ENCODE measurements around the gene HDAC9. TPM values are rescaled to one million over a fixed set of nuclear protein-coding genes. Genes with fewer than 3 reads are reported as not detected.
A peak's percentile ranks its signal among the peaks of the same experiment; 100 is the strongest.
"Not testable (repeated sequence)": the region's sequence is repeated elsewhere in the genome, so short reads cannot be mapped to it uniquely, and the experiment has no call there.

The HDAC9 gene
- total and polyA plus RNA-seq, 7 experiments from 2014 or later = 0.08 to 32.1 (median 0.30) TPM

DNA sequence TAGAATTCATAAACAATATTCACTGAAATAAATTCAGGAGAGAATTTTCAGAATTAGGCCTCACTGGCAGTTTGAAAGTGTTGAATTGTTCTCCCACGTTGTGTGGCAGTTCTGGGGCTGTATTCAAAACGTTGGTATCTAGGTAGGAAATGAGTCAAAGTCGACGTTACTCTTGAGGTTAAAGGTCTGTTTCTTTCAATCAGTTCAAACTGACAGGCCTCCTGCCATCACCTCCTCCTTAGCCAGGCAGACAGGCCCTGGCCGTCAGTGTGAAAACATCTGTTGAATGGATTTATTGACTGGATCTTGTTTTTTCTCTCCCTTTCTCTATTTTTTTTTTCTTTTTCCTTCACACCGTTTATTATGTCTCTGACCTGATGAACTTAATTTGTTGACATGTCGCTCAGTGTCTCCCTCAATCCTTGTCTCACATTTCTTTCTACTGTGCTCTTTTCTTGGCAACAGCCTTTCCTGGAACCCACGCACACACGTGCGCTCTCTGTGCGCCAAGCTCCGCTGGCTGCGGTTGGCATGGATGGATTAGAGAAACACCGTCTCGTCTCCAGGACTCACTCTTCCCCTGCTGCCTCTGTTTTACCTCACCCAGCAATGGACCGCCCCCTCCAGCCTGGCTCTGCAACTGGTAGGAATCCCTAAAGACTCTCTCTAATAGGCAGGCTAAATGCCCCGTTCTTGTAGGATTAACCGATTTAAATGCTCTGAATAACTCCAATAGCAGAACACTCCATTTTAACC is 231.7 kb downstream of the HDAC9 start:
- H3K4me3 ChIP-seq (ENCODE audit: low read length) = no peak overlapping the region
- no peaks in the 10 kb centered on the region for H3K36me3 Mint-ChIP-seq
- intact Hi-C loops (cut with micrococcal nuclease) = no loop called here
- no peaks in the 10 kb centered on the region for H3K36me3 ChIP-seq (ENCODE audit: control insufficient read depth in 2 of 3, insufficient read depth in 3 of 3, low read length in 3 of 3)
- ATAC-seq = no peak
- no peaks in the 10 kb centered on the region for H3K27me3 Mint-ChIP-seq
- no peaks in the 10 kb centered on the region for H3K4me1 Mint-ChIP-seq
- ChIA-PET CTCF (interaction anchor here (0.6 to 0.7 kb wide), 2 partner anchors 327 to 687 kb away, joined by 3 to 5 read pairs; no protein-coding TSS in a partner anchor), POLR2A (no interaction called here)
- H3K27ac ChIP-seq (ENCODE audit: low read depth, low read length) = no peak overlapping the region
- peaks cover 0 to 4% (median 1%) of the 10 kb centered on the region in 11 donors for H3K9me3 Mint-ChIP-seq
- DNase-seq = no peak
- no peak overlapping the region for H3K27ac Mint-ChIP-seq
- no peaks in the 10 kb centered on the region for H3K4me1 ChIP-seq (ENCODE audit: control insufficient read depth in 2 of 2, insufficient read depth in 2 of 2, low read length in 2 of 2)
- no peak overlapping the region for H3K4me3 Mint-ChIP-seq
- no peaks in the 10 kb centered on the region for H3K27me3 ChIP-seq (ENCODE audit: control insufficient read depth in 2 of 2, insufficient read depth in 2 of 2, low read length in 2 of 2)
- no peaks in the 10 kb centered on the region for H3K9me3 ChIP-seq (ENCODE audit: control insufficient read depth in 2 of 3, low read length in 3 of 3)

DNA sequence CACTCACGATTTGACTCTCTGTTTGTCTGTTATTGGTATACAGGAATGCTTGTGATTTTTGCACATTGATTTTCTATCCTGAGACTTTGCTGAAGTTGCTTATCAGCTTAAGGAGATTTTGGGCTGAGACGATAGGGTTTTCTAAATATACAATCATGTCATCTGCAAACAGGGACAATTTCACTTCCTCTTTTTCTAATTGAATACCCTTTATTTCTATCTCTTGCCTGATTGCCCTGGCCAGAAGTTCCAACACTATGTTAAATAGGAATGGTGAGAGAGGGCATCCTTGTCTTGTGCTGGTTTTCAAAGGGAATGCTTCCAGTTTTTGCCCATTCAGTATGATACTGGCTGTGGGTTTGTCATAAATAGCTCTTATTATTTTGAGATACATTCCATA is 240.5 kb downstream of the HDAC9 start:
- H3K4me1 ChIP-seq (ENCODE audit: control insufficient read depth in 2 of 2, insufficient read depth in 2 of 2, low read length in 2 of 2); H3K4me3 ChIP-seq (ENCODE audit: low read length); DNase-seq; H3K27ac ChIP-seq (ENCODE audit: low read depth, low read length); H3K4me3 Mint-ChIP-seq; H3K4me1 Mint-ChIP-seq; H3K36me3 Mint-ChIP-seq; H3K9me3 ChIP-seq (ENCODE audit: control insufficient read depth in 2 of 3, low read length in 3 of 3); H3K27me3 Mint-ChIP-seq; intact Hi-C loops (cut with micrococcal nuclease); ATAC-seq; H3K36me3 ChIP-seq (ENCODE audit: control insufficient read depth in 2 of 3, insufficient read depth in 3 of 3, low read length in 3 of 3); CTCF ChIA-PET; POLR2A ChIA-PET; H3K27me3 ChIP-seq (ENCODE audit: control insufficient read depth in 2 of 2, insufficient read depth in 2 of 2, low read length in 2 of 2); H3K27ac Mint-ChIP-seq: not testable (repeated sequence)
- peaks cover 0 to 11% (median 5%) of the 10 kb centered on the region in 11 donors for H3K9me3 Mint-ChIP-seq

DNA sequence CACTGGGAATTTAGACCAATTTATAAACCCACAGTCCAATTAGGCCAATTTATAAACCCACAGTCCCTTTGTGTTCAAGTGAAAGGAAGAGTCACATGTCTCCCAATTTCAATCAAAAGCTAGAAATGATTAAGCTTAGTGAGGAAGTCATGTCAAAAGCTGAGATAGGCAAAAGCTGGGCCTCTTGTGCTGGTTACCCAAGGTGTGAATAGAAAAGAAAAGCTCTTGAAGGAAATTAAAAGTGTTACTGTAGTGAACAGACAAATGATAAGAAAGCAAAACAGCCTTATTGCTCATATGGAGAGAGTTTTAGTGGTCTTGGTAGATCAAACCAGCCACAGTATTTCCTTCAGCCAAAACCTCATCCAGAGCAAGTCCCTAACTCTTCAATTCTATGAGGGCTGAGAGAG is 245.0 kb downstream of the HDAC9 start:
- ChIA-PET CTCF (no interaction called here), POLR2A (interaction anchor here (0.6 kb wide), 1 partner anchor 71 kb away, joined by 3 read pairs; no protein-coding TSS in a partner anchor)
- ATAC-seq (no peak), DNase-seq (no peak)
- Mint-ChIP-seq H3K9me3 (peaks cover 0 to 10% (median 2%) of the 10 kb centered on the region in 11 donors), H3K36me3 (peaks cover 0 to 4% (median 0%) of the 10 kb centered on the region in 5 donors), H3K4me1 (peaks cover 0 to 8% (median 0%) of the 10 kb centered on the region in 7 donors), H3K27me3 (no peaks in the 10 kb centered on the region), H3K4me3 (no peak overlapping the region), H3K27ac (peak overlapping the region in 1 of 9 donors; percentile 41)
- intact Hi-C loops (cut with micrococcal nuclease) = loop anchor here in 1 of 2 donors (10.0 kb wide), 1 partner anchor 124 kb away; no protein-coding TSS in a partner anchor
- Histone ChIP-seq H3K27ac (ENCODE audit: low read depth, low read length) (no peak overlapping the region), H3K27me3 (ENCODE audit: control insufficient read depth in 2 of 2, insufficient read depth in 2 of 2, low read length in 2 of 2) (peaks cover 0 to 2% of the 10 kb centered on the region in 2 donors), H3K4me1 (ENCODE audit: control insufficient read depth in 2 of 2, insufficient read depth in 2 of 2, low read length in 2 of 2) (no peaks in the 10 kb centered on the region), H3K4me3 (ENCODE audit: low read length) (no peak overlapping the region), H3K9me3 (ENCODE audit: control insufficient read depth in 2 of 3, low read length in 3 of 3) (no peaks in the 10 kb centered on the region), H3K36me3 (ENCODE audit: control insufficient read depth in 2 of 3, insufficient read depth in 3 of 3, low read length in 3 of 3) (no peaks in the 10 kb centered on the region)

DNA sequence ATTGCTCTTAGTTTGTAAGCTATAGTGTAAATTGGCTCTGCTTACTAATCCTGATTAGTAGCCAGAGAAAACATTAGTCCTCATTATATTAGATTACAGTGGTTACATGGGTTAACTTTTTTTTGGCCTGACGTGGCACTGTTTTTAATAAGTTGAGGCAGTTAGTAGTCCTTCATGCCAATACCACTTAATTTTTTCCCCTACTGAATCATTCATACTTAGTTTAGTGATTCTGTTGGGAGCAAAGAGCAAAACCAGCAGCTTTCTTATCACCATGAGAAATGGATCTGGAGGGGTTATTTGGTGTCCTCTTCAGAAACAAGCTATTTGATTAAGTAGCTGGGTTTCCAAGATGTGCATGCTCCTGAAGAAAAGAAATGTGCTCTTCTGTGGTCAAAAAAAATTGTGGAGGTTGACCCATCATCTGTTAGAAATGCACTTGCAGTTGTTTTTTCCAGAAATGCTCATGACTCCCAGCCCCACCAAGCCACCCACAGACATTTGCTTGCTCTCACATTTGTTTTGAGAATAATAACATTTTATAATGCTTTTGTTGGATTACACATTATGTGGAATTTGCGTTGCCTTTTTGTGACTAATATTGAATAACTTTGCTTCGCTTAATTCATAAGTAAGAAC is 258.5 kb downstream of the HDAC9 start:
- DNase-seq = no peak
- H3K4me3 ChIP-seq (ENCODE audit: low read length) = no peak overlapping the region
- no peaks in the 10 kb centered on the region for H3K27me3 Mint-ChIP-seq
- H3K27ac Mint-ChIP-seq = no peak overlapping the region
- H3K27me3 ChIP-seq (ENCODE audit: control insufficient read depth in 2 of 2, insufficient read depth in 2 of 2, low read length in 2 of 2) = no peaks in the 10 kb centered on the region
- POLR2A ChIA-PET = no interaction called here
- intact Hi-C loops (cut with micrococcal nuclease) = loop anchor here in 1 of 2 donors (10.0 kb wide), 1 partner anchor 301 kb away; no protein-coding TSS in a partner anchor
- peaks cover 0 to 6% (median 0%) of the 10 kb centered on the region in 11 donors for H3K9me3 Mint-ChIP-seq
- H3K27ac ChIP-seq (ENCODE audit: low read depth, low read length) = no peak overlapping the region
- H3K36me3 Mint-ChIP-seq = no peaks in the 10 kb centered on the region
- H3K4me1 Mint-ChIP-seq = no peaks in the 10 kb centered on the region
- H3K36me3 ChIP-seq (ENCODE audit: control insufficient read depth in 2 of 3, insufficient read depth in 3 of 3, low read length in 3 of 3) = no peaks in the 10 kb centered on the region
- CTCF ChIA-PET = no interaction called here
- no peaks in the 10 kb centered on the region for H3K4me1 ChIP-seq (ENCODE audit: control insufficient read depth in 2 of 2, insufficient read depth in 2 of 2, low read length in 2 of 2)
- no peaks in the 10 kb centered on the region for H3K9me3 ChIP-seq (ENCODE audit: control insufficient read depth in 2 of 3, low read length in 3 of 3)
- ATAC-seq = no peak
- no peak overlapping the region for H3K4me3 Mint-ChIP-seq

DNA sequence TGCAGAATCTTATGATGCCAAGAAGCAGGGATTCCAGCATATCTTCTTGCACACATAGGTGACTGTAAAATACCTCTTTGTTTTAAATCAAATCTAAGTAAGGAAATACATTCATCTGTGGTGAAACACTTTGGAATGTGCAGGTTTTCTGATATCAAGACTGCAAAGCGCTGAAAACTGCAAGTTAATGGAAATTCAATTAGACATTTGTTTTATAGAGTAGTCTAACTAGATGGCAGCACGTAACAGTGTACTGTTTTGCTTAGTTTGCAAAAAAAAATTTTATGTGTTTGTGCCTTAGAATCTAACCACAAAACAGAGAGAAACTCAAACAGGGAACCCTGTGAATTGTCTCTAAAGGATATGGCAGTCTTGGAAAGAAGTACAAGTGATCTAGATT is 259.2 kb downstream of the HDAC9 start:
- POLR2A ChIA-PET = no interaction called here
- no peaks in the 10 kb centered on the region for H3K36me3 ChIP-seq (ENCODE audit: control insufficient read depth in 2 of 3, insufficient read depth in 3 of 3, low read length in 3 of 3)
- no peaks in the 10 kb centered on the region for H3K9me3 ChIP-seq (ENCODE audit: control insufficient read depth in 2 of 3, low read length in 3 of 3)
- no peak overlapping the region for H3K27ac ChIP-seq (ENCODE audit: low read depth, low read length)
- Mint-ChIP-seq H3K36me3 (no peaks in the 10 kb centered on the region), H3K27ac (no peak overlapping the region), H3K27me3 (no peaks in the 10 kb centered on the region), H3K4me3 (no peak overlapping the region), H3K4me1 (no peaks in the 10 kb centered on the region), H3K9me3 (peaks cover 0 to 6% (median 0%) of the 10 kb centered on the region in 11 donors)
- no peaks in the 10 kb centered on the region for H3K27me3 ChIP-seq (ENCODE audit: control insufficient read depth in 2 of 2, insufficient read depth in 2 of 2, low read length in 2 of 2)
- CTCF ChIA-PET = no interaction called here
- no peaks in the 10 kb centered on the region for H3K4me1 ChIP-seq (ENCODE audit: control insufficient read depth in 2 of 2, insufficient read depth in 2 of 2, low read length in 2 of 2)
- H3K4me3 ChIP-seq (ENCODE audit: low read length) = no peak overlapping the region
- ATAC-seq = no peak
- no peak for DNase-seq
- intact Hi-C loops (cut with micrococcal nuclease) = loop anchor here in 1 of 2 donors (10.0 kb wide), 1 partner anchor 300 kb away; no protein-coding TSS in a partner anchor

DNA sequence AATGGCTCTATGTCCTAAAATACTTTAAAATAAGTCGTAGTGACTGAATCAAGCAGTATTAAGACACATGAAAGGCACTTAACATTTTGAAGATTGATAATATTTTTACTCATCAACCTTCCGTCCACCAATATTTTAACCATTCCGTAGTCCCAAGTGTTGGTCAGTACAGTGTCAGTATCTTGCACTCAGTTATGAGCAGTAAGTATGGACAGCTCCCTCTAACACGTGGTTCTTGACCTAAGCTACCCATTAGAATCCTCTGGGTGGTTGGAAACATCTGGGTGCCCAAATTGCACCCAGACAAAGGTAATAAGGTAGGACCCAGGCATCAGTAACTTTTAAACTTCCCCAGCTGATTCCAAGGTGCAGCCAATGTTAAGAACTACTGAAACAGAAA is 260.2 kb downstream of the HDAC9 start:
- H3K9me3 Mint-ChIP-seq = peaks cover 0 to 6% (median 0%) of the 10 kb centered on the region in 11 donors

More for the DNA sequence above, 260.2 kb downstream of the HDAC9 start:
- ChIA-PET POLR2A (no interaction called here), CTCF (no interaction called here)
- Histone ChIP-seq H3K9me3 (ENCODE audit: control insufficient read depth in 2 of 3, low read length in 3 of 3) (no peaks in the 10 kb centered on the region), H3K36me3 (ENCODE audit: control insufficient read depth in 2 of 3, insufficient read depth in 3 of 3, low read length in 3 of 3) (no peaks in the 10 kb centered on the region), H3K27me3 (ENCODE audit: control insufficient read depth in 2 of 2, insufficient read depth in 2 of 2, low read length in 2 of 2) (no peaks in the 10 kb centered on the region), H3K4me3 (ENCODE audit: low read length) (no peak overlapping the region), H3K27ac (ENCODE audit: low read depth, low read length) (no peak overlapping the region), H3K4me1 (ENCODE audit: control insufficient read depth in 2 of 2, insufficient read depth in 2 of 2, low read length in 2 of 2) (no peaks in the 10 kb centered on the region)
- ATAC-seq (no peak), DNase-seq (no peak)
- intact Hi-C loops (cut with micrococcal nuclease) = loop anchor here in 1 of 2 donors (10.0 kb wide), 1 partner anchor 299 kb away; no protein-coding TSS in a partner anchor
- Mint-ChIP-seq H3K4me3 (no peak overlapping the region), H3K4me1 (no peaks in the 10 kb centered on the region), H3K36me3 (no peaks in the 10 kb centered on the region), H3K27me3 (no peaks in the 10 kb centered on the region), H3K27ac (no peak overlapping the region)
